BJ (cell line): ENCODE data around the gene UBA6. TPM values are rescaled to one million over a fixed set of nuclear protein-coding genes. Genes with fewer than 3 reads are reported as not detected.

ENCODE experiments used
- CTCF ChIA-PET: fragments of 350-600 bp; formaldehyde crosslinking; extraction: SDS; loops from one replicate; lab custom pipeline; 2021; ENCODE audit warnings: antibody characterized with exemption, inconsistent platforms; lab: Yijun Ruan, JAX
- POLR2A ChIA-PET: fragments of 300-600 bp; sonication (Branson Sonifier 250); formaldehyde crosslinking; extraction: SDS; loops from one replicate; lab custom pipeline; 2021; ENCODE audit warnings: antibody characterized with exemption; lab: Charles Lee
- DNase-seq: peaks from one replicate; pipeline ENCODE4 v3.0.0-alpha.2; 2011; ENCODE audit warnings: low read depth
- H3K27me3 ChIP-seq: 2 replicates; pipeline ENCODE4 v1.6.0; 2011; ENCODE audit warnings: low read length; ENCODE audit not compliant: control insufficient read depth, insufficient read depth
- H3K36me3 ChIP-seq: 2 replicates; pipeline ENCODE4 v1.5.1; 2011; ENCODE audit warnings: low read length; ENCODE audit not compliant: control insufficient read depth, insufficient read depth
- H3K4me3 ChIP-seq: 2 replicates; pipeline ENCODE4 v1.5.1; 2011; ENCODE audit warnings: low read depth, mild to moderate bottlenecking, control low read depth, low read length
- polyA plus RNA-seq: library from polyadenylated mRNA; depleted of rRNA; stranded (reverse); fragments of >200 nt; gene quantifications from 2 replicates; pipeline ENCODE4 v1.2.3, GENCODE V29; 2011
- TF ChIP-seq, protein P1 (sequence below): IDR thresholded peaks from 2 replicates; pipeline ENCODE4 v1.5.1; 2011; ENCODE audit warnings: low read depth, mild to moderate bottlenecking, control low read depth, inconsistent platforms, low read length, moderate library complexity; ENCODE audit not compliant: insufficient read depth

UBA6 gene
- polyA plus RNA-seq, 1 experiment = 34.9 TPM

DNA sequence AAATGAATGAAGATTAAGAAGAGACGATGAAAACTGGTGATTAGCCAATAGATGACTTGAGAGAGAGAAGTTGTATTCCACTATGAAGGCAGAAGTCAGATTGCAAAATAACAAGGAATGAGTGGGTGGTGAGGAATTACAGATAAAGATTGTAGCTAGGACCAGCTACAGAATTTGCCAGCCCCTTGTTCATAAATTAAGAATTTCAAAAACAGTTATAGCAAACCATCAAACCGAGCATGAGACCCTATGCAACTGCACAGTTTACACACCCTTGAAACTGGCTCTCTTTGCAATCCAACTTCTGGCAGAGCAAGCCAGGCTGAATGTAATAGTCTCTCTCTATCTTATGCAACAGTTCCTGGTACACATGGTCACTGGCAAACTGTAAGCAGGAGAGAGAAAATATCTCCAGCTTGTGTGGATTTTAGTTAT lies 107.2 kb downstream of the UBA6 start:
- H3K36me3 ChIP-seq = no peaks in the 10 kb centered on the region
- TF ChIP-seq, protein P1, sequence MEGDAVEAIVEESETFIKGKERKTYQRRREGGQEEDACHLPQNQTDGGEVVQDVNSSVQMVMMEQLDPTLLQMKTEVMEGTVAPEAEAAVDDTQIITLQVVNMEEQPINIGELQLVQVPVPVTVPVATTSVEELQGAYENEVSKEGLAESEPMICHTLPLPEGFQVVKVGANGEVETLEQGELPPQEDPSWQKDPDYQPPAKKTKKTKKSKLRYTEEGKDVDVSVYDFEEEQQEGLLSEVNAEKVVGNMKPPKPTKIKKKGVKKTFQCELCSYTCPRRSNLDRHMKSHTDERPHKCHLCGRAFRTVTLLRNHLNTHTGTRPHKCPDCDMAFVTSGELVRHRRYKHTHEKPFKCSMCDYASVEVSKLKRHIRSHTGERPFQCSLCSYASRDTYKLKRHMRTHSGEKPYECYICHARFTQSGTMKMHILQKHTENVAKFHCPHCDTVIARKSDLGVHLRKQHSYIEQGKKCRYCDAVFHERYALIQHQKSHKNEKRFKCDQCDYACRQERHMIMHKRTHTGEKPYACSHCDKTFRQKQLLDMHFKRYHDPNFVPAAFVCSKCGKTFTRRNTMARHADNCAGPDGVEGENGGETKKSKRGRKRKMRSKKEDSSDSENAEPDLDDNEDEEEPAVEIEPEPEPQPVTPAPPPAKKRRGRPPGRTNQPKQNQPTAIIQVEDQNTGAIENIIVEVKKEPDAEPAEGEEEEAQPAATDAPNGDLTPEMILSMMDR = no peak
- CTCF ChIA-PET = interaction anchor here (0.6 kb wide), 1 partner anchor 77 kb away, joined by 3 read pairs; no protein-coding TSS in a partner anchor
- DNase-seq = no peak
- H3K4me3 ChIP-seq = no peak overlapping the region
- peaks cover 2% of the 10 kb centered on the region; the same call in 1 of the 2 replicates for H3K27me3 ChIP-seq
- POLR2A ChIA-PET = no interaction called here

DNA sequence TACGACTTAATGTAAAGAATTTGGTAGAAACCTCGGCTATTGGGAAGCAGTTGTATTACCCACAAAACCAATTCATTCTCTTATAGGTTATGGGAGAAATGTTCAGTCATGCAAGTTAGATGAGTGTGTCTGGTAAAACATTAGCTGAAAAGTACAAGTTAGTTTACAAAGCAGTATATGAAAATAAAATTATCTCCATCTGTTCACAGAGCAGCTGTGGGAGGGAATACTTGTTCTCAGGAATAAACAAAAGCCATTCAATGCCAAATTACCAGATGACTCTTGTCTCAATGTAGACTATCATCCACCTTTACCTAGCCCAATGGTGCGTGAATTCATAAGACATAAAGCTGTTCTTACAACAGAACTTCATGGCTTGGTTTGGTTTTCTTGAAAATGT lies 113.8 kb downstream of the UBA6 start:
- DNase-seq = no peak
- Histone ChIP-seq H3K4me3 (no peak overlapping the region), H3K27me3 (no peaks in the 10 kb centered on the region), H3K36me3 (no peaks in the 10 kb centered on the region)
- CTCF ChIA-PET = no interaction called here
- POLR2A ChIA-PET = no interaction called here
- TF ChIP-seq, protein P1 = no peak

- Histone ChIP-seq H3K36me3 (no peaks in the 10 kb centered on the region), H3K27me3 (no peaks in the 10 kb centered on the region), H3K4me3 (no peak overlapping the region)
- TF ChIP-seq, protein P1 = no peak
- DNase-seq = no peak
- ChIA-PET POLR2A (no interaction called here), CTCF (no interaction called here)
These were observed 116.5 kb downstream of the UBA6 start for GRCh38 chr4:67584496-67584895.

- no peaks in the 10 kb centered on the region for H3K27me3 ChIP-seq
- TF ChIP-seq, protein P1 = no peak
- no peak for DNase-seq
- ChIA-PET CTCF (no interaction called here), POLR2A (no interaction called here)
- H3K4me3 ChIP-seq = no peak overlapping the region
- no peaks in the 10 kb centered on the region for H3K36me3 ChIP-seq
These were observed 119.0 kb downstream of the UBA6 start for GRCh38 chr4:67581913-67582312.

- H3K27me3 ChIP-seq = no peaks in the 10 kb centered on the region
- no peaks in the 10 kb centered on the region for H3K36me3 ChIP-seq
- H3K4me3 ChIP-seq = no peak overlapping the region
- ChIA-PET POLR2A (no interaction called here), CTCF (no interaction called here)
- TF ChIP-seq, protein P1 = no peak
- DNase-seq = no peak
These were observed 119.6 kb downstream of the UBA6 start for GRCh38 chr4:67581208-67581857.
